Tibial nerve (tissue), 4 donors: ENCODE data around the gene TBC1D22A. TPM values are rescaled to one million over a fixed set of nuclear protein-coding genes. Genes with fewer than 3 reads are reported as not detected.

Experiments
- DNase-seq, 2 donors: peaks; one replicate each; pipeline ENCODE4 v3.0.0-alpha.2; 2019; ENCODE audit warnings: low spot score in 2 of 2
- H3K27ac ChIP-seq, 4 donors: fragments of 200-600 bp; sonication (generic) in 3 of 4; one replicate each; pipeline ENCODE4 v1.5.1; 2017 to 2019; ENCODE audit warnings: mild to moderate bottlenecking in 1 of 4
- H3K27me3 ChIP-seq, 2 donors: fragments of 200-600 bp; sonication (generic) in 1 of 2; one replicate each; pipeline versions ENCODE4 v1.5.1 to v1.6.0; 2017 to 2019
- H3K36me3 ChIP-seq, 3 donors: fragments of 200-600 bp; sonication (generic); one replicate each; pipeline ENCODE4 v1.5.1; 2018 to 2019
- H3K4me1 ChIP-seq, 4 donors: fragments of 200-600 bp; sonication (generic) in 3 of 4; one replicate each; pipeline ENCODE4 v1.5.1; 2017 to 2019
- H3K4me3 ChIP-seq, 4 donors: fragments of 200-600 bp; sonication (generic) in 3 of 4; one replicate each; pipeline ENCODE4 v1.5.1; 2017 to 2019; ENCODE audit warnings: mild to moderate bottlenecking in 1 of 4, moderate library complexity in 1 of 4
- H3K9me3 ChIP-seq, 4 donors: fragments of 200-600 bp; sonication (generic) in 3 of 4; one replicate each; pipeline ENCODE4 v1.5.1; 2017 to 2019
- EP300 ChIP-seq, 2 donors: sonication (generic); formaldehyde crosslinking; IDR thresholded peaks; one replicate each; pipeline ENCODE4 v1.6.1; 2017; ENCODE audit warnings: antibody characterized with exemption in 2 of 2, mild to moderate bottlenecking in 1 of 2
- POLR2A ChIP-seq, 2 donors: fragments of 450-650 bp; IDR thresholded peaks; one replicate each; pipeline ENCODE4 v1.6.1; 2017; ENCODE audit warnings: antibody characterized with exemption in 2 of 2, mild to moderate bottlenecking in 2 of 2, moderate library complexity in 2 of 2
- WGBS, 2 donors: methylation state at CpG; one replicate each; pipeline ENCODE4 v1.1.5; 2018; 5-methylcytosine and 5-hydroxymethylcytosine counted together
- total RNA-seq, 4 donors: library from RNA; depleted of rRNA; stranded (reverse); fragments of >200 nt; gene quantifications; one replicate each; pipeline ENCODE4 v1.1.0, GENCODE V29; 2016
- TF ChIP-seq, protein P1 (sequence below), 5 experiments: fragments of 200-600 bp in 3 of 5; fragments of 450-650 bp in 2 of 5; sonication (generic) in 3 of 5; IDR thresholded peaks; one replicate each; pipeline ENCODE4 v1.5.1; 2016 to 2019; ENCODE audit warnings: antibody characterized with exemption in 5 of 5, mild to moderate bottlenecking in 3 of 5, moderate library complexity in 2 of 5

Gene TBC1D22A
- total RNA-seq, 4 donors from 2014 or later = 27.3 to 35.4 (median 29.3) TPM

DNA sequence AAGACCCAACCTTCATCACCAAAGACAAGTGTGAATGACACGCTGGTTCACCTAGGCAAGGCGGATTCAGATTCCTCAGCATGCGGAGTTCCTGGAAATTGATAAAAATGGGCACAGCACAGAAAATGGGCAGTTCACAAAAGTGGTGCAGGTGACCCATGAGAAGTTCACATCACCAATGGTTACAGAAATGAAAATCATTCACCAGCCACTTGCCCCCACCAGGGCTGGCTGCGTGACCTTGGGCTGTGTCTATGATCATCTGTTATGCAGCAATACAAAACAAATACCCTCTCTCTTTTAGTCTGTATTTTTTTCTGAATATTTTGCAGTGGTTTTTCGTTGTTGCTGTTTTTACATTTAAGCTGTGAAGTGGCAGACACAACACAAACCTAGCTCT lies 415.9 kb downstream of the TBC1D22A start:
- peak in 1 of 2 donors; percentile 2 for DNase-seq
- 90 to 95% methylated on average over 5 of the region's 5 CpGs for WGBS, 2 donors
- H3K4me3 ChIP-seq = no peak overlapping the region
- H3K4me1 ChIP-seq = peaks cover 0 to 4% (median 0%) of the 10 kb centered on the region in 4 donors
- H3K36me3 ChIP-seq = peaks cover 0 to 45% (median 0%) of the 10 kb centered on the region in 3 donors
- no peak overlapping the region for H3K27ac ChIP-seq
- H3K27me3 ChIP-seq = no peaks in the 10 kb centered on the region
- TF ChIP-seq POLR2A (IDR thresholded peaks at IDR 0.05) = no peak
- TF ChIP-seq EP300 (IDR thresholded peaks at IDR 0.05) = no peak
- TF ChIP-seq, protein P1, sequence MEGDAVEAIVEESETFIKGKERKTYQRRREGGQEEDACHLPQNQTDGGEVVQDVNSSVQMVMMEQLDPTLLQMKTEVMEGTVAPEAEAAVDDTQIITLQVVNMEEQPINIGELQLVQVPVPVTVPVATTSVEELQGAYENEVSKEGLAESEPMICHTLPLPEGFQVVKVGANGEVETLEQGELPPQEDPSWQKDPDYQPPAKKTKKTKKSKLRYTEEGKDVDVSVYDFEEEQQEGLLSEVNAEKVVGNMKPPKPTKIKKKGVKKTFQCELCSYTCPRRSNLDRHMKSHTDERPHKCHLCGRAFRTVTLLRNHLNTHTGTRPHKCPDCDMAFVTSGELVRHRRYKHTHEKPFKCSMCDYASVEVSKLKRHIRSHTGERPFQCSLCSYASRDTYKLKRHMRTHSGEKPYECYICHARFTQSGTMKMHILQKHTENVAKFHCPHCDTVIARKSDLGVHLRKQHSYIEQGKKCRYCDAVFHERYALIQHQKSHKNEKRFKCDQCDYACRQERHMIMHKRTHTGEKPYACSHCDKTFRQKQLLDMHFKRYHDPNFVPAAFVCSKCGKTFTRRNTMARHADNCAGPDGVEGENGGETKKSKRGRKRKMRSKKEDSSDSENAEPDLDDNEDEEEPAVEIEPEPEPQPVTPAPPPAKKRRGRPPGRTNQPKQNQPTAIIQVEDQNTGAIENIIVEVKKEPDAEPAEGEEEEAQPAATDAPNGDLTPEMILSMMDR (IDR thresholded peaks at IDR 0.05) = no peak
- H3K9me3 ChIP-seq = peaks cover 0 to 21% (median 0%) of the 10 kb centered on the region in 4 donors

DNA sequence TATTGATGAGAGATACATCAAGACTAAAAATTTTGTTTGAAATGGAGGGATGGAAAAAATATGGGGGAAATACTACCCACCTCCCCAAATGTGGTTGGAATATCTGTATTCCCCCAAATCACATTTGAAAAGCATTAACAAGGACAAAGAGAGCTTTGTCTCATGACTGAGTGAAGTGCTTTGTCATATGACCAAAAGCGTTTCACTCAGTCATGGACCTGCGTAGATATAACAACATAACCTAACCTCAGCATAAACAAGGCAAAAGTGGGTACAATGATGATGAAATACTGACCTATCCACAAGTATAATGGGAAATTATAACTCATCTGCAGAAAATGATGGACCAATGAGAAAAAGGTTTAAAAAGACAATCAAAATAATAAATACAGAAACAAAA lies 418.3 kb downstream of the TBC1D22A start:
- peaks cover 0 to 20% (median 0%) of the 10 kb centered on the region in 3 donors for H3K36me3 ChIP-seq
- peaks cover 0 to 4% (median 0%) of the 10 kb centered on the region in 4 donors for H3K4me1 ChIP-seq
- H3K27ac ChIP-seq = no peak overlapping the region
- H3K9me3 ChIP-seq = peaks cover 0 to 41% (median 6%) of the 10 kb centered on the region in 4 donors
- no peak overlapping the region for H3K4me3 ChIP-seq
- no peaks in the 10 kb centered on the region for H3K27me3 ChIP-seq
- no peak for DNase-seq
- 29 to 57% methylated on average over 2 of the region's 2 CpGs for WGBS, 2 donors
- TF ChIP-seq, protein P1 (IDR thresholded peaks at IDR 0.05) = no peak
- TF ChIP-seq EP300 (IDR thresholded peaks at IDR 0.05) (no peak), POLR2A (IDR thresholded peaks at IDR 0.05) (no peak)

DNA sequence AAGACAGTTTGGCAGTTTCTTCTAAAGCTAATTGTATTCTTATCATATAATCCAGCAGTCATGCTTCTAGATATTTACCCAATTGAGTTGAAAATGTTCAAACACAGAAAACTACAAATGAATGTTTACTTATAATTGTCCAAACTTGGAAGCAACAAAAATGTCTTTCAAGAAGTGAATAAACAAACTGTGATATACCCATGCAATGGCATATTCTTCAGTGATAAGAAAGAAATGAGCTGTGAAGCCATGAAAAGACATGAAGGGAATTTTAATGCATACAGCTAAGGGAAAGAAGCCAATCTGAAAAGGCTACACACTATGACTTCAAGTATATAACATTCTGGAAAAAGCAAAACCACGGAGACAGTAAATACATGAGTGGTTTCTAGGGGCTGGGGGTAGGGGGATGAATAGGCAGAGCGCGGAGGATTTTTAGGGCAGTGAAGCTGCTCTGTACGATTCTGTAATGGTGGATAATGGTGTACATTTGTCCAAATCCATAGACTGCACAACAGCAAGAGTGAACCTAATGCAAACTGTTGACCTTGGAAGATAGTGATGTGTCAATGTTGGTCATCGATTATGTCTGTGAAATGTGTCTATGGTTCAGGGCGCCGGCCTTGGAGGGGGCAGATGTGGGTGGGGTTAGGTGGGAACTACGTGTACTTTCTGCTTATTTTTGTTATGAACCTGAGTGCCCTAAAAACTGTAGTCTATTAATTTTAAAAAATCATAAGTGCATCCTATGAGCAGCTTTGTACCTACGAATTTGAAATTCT lies 424.9 kb downstream of the TBC1D22A start:
- no peak for TF ChIP-seq EP300 (IDR thresholded peaks at IDR 0.05)
- TF ChIP-seq POLR2A (IDR thresholded peaks at IDR 0.05) = no peak
- TF ChIP-seq, protein P1 (IDR thresholded peaks at IDR 0.05) = no peak
- Histone ChIP-seq H3K36me3 (no peaks in the 10 kb centered on the region), H3K27me3 (no peaks in the 10 kb centered on the region), H3K4me3 (no peak overlapping the region), H3K9me3 (peaks cover 0 to 42% (median 6%) of the 10 kb centered on the region in 4 donors), H3K27ac (no peak overlapping the region), H3K4me1 (no peaks in the 10 kb centered on the region)
- no peak for DNase-seq
- WGBS, 2 donors = 87 to 91% methylated on average over 9 of the region's 9 CpGs

GRCh38 chr22:47188261-47189055 lies 426.0 kb downstream of the TBC1D22A start:
- Histone ChIP-seq H3K9me3 (peaks cover 0 to 31% (median 6%) of the 10 kb centered on the region in 4 donors), H3K27ac (no peak overlapping the region), H3K4me1 (no peaks in the 10 kb centered on the region), H3K36me3 (no peaks in the 10 kb centered on the region), H3K4me3 (no peak overlapping the region), H3K27me3 (no peaks in the 10 kb centered on the region)
- TF ChIP-seq, protein P1 (IDR thresholded peaks at IDR 0.05) = no peak
- TF ChIP-seq POLR2A (IDR thresholded peaks at IDR 0.05) (no peak), EP300 (IDR thresholded peaks at IDR 0.05) (no peak)
- 65 to 68% methylated on average over 17 of the region's 17 CpGs for WGBS, 2 donors
- DNase-seq = peak in 1 of 2 donors; percentile 7
